CD4-positive, alpha-beta T cell treated with Interleukin-15 for 4 hours (primary cell): ENCODE results near the gene GNB1.
"Not testable (repeated sequence)": the region's sequence is repeated elsewhere in the genome, so short reads cannot be mapped to it uniquely, and the experiment has no call there.

Experiments
- DNase-seq: peaks from one replicate; pipeline ENCODE4 v3.0.0-alpha.2; 2020; ENCODE audit warnings: low spot score

The GNB1 gene

GRCh38 chr1:1858382-1859086, 32.4 kb downstream of the GNB1 start:
- peak; percentile 34 for DNase-seq

DNA sequence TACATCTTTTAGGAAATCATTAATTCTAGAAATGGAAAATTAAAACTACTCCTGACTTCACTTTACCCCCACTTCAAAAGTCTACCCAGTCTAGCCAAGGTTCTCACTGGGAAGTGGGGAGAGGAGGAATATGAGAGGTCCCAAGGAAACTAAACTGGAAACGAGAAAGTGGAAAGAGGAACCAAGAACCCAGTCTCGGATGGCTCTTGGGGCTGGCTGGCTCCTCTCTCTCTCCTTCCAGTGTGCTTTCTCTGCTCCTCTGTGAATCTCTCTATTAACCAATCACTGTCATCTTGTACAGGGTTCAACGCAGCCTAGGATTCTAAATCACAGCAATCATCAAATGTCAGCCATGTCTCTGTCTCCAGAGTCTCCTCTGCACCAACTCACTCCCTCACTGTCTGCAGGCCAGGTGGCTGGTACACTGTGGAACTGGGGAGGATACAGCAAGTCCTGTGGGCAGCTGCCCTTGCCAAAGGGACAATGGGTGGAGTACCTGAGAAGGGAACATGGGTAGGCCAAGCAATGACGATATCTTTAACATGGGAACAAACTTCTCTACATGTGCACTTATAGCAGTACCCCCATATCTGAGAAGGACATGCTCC, 33.7 kb downstream of the GNB1 start:
- no peak for DNase-seq

- DNase-seq = not testable (repeated sequence)
These were observed 34.7 kb downstream of the GNB1 start for GRCh38 chr1:1856161-1856560.

- DNase-seq = no peak
These were observed 37.2 kb downstream of the GNB1 start for GRCh38 chr1:1853593-1854257.

DNA sequence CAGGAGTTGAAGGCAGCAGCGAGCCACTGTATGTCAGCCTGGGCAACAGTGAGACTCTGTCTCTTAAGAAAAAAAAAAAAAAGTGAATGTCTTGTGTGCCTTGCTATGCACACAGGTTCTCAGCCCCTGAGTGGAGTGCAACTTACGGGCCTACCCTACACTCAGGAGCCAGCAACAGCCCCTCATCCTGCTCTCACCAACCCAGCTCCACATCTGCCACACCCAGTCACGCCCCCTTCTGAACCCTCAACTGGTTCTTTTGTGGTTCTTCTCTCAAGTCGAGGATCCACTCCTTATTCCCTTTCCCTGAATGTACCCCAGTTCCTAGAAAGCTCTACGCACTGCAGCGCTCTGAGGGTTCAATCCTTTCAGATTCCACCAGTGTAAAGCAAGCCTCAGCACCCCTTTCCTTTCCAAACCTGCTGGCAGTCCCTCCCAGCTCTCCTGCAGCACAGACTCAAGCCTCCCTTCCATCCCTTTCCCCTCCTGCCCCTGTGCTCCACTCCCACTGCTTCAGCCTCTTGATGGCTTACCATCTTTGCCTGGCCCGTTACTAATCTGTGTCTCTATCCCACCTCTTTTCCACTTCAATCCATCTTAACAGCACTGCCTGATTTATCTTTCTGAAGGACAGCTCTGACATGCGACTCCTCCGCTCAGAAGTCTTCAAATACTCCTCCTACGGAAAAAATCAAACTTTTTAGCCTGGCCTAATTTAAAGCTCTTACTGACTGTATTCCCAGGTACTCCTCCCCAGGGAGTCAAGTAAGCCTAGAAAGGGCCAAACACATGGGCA, 38.1 kb downstream of the GNB1 start:
- no peak for DNase-seq

DNA sequence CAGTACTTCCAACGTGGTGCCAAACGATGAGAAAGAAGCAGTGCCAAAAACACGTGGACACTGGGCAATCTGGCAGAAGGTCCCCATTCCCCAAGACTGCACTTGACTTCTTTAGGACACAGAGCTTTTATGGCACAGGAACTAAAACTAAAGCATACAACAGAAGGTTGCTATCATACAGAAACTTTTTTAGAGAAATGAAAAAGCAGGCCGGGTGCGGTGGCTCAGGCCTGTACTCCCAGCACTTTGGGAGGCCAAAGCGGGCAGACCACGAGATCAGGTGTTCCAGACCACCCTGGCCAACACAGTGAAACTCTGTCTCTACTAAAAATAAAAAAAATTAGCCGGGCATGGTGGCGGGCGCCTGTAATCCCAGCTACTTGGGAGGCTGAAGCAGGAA, 43.0 kb downstream of the GNB1 start:
- no peak for DNase-seq

- DNase-seq = no peak
These were observed 43.6 kb downstream of the GNB1 start for GRCh38 chr1:1847061-1847850.

- no peak for DNase-seq
These were observed 44.4 kb downstream of the GNB1 start for GRCh38 chr1:1846386-1846918.

- no peak for DNase-seq
These were observed 48.3 kb downstream of the GNB1 start for GRCh38 chr1:1842360-1843146.

DNA sequence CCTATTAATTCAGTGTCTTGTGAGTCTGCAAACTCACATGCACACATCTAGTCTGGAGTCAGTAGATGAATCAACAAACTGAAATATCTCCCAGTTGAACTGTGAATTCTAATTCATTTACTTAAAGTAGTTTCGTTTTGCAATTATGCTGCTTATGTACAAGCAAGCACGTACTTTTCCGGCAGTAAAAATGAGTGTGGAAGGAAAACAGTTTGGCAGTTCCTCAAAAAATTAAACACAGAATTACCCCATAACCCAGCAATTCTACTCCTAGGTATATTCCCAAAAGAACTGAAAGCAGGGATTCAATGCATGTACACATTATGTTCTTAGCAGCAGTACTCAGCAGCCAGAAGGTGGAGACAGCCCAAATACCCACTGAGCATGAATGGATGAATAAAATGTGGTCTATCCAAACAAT, 49.3 kb downstream of the GNB1 start:
- no peak for DNase-seq

DNA sequence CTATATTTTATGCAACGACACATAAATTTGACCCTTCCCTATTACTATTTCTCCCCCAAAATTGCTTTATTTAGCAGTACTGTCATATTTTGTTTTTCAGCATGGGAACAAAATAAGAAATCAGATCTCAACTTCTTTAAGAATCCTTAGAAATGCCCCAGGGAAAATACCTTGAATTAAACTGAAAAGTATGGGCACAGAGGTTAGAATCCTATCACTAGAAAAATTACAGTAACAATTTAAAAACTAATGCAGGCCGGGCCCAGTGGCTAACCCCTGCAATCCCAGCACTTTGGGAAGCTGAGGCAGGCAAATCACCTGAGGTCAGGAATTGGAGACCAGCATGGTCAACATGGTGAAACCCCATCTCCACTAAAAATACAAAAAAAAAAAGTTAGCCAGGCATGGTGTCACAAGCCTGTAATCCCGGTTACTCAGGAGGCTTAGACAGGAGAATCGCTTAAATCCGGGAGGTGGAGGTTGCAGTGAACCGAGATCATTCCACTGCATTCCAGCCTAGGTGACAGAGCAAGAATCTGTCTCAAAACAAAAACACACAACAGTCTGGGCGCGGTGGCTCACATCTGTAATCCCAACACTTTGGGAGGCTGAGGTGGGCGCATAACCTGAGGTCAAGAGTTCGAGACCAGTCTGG, 51.4 kb downstream of the GNB1 start:
- no peak for DNase-seq

DNA sequence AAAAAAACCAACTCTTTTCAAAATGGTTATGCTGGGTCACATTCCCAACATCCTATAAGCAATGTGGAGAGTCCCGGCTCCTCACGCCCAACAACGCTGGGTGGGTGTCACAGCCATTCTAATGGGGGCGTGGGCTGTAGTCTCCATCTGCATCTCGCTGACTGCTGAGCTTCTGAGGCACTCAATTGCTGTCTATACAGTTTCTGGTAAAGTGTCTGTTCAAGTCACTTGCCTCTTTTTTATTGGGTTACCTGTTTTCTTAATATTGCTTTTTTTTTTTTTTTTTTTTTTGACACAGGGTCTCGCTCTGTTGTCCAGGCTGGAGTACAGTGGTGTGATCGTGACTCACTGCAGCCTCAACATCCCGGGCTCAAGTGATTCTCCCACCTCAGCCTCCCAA, 54.8 kb downstream of the GNB1 start:
- DNase-seq = no peak

DNA sequence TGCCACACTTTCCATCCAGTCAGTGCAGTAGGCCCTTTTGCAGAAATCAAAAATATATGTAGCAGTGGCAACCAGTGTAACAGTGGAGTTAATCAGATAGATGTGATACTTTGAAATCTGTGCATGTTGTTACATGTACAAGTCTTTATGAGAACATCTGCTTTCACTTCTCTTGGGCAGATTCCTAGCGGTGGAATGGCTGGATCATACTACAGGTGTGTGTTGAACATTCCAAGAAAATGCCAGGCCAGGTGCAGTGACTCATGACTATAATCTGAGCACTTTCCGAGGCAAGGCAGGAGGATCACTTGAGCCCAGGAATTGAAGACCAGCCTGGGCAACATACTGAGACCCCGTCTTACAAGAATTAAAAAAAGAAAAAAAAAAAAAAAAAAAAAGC, 55.3 kb downstream of the GNB1 start:
- DNase-seq = no peak

GRCh38 chr1:1833916-1834325, 57.0 kb downstream of the GNB1 start:
- DNase-seq = no peak

DNA sequence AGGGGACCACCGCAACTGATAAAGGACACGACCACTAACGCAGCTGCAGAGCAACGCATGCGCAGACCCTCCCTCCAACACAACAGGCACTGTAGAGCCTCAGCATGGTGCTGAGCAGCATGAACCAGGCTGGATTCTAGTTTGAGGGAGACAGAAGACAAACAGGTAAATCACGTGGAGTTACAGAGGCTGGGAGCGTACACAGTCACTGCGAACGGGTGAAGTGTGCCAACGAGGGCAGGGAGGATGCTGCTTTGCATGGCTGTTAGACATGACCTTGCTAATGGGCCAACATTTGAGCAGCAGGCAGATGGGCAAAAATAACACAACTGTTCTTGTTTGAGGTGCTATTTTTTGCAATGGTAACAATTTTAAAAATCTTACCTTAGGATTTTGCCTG, 57.4 kb downstream of the GNB1 start:
- no peak for DNase-seq

DNA sequence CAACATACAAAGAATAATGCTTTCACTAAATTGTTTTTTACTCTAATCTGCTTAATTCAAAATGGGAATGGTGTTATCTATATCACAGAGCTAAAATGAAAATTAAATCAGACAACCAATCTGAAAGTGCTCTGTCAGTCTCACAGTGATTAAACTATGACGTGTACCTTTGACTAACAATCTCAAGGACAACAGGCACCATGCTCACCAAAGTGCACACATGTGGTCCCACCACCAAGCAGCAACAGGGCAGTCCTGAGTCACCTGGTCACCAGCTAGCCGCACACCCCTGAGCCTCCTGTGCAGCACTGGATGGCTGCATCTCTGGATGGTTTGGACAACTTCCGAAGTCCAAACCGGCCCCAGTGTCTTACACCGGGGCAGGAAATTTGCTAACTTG, 58.1 kb downstream of the GNB1 start:
- DNase-seq = no peak

DNA sequence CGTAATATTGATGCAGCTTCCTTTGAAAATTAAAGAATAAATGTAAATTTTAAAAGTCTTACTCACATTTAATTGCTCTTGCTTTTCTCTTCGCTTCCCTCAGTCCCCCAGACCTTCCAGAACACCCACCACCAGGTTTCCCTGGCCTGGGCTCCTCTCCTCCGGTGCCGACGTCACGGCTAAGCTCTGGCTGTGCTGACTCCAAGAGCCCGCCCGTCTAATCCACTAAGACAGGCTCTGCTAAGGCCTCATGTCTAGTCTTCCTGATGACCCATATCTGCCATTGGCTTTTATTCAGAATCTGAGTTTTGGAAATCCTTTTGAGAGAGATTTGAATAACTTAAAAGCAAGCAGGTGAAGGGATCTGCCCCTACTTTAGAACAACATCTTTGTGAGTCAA, 58.7 kb downstream of the GNB1 start:
- DNase-seq = no peak

DNA sequence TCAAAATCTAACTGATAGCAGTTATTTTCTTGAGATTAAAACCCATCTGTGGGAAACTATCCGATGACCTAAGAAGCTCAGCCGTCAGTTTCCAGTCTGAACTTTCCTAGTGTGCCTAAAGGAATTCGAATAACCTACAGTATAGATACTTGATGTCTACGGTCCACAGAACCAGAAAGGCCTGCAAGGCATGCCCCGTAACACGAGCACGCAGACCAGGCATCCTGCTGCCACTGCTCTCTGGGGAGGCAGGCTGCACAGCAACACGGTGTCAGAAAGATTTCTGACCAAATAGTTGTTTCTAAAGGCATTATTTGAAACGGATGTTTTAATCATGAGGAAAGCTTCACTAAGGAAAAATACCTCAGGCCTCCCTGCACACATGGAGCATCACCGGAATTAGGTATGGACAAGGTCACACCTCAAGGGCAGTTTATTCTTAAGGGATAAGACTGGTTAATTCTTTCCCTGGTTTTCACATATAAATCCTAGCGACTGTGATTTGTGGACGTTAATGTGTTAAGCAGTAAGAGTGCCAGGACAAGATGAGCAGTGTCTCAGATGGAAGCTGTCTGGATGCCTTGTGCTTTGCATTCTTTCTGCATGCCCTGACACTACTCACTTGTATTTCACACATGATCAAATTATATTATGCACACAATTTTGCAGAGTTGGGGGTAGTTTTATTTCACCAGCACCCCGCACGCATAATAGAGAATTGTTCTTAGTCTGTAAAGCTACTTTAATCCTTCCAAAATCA, 63.6 kb downstream of the GNB1 start:
- no peak for DNase-seq

DNA sequence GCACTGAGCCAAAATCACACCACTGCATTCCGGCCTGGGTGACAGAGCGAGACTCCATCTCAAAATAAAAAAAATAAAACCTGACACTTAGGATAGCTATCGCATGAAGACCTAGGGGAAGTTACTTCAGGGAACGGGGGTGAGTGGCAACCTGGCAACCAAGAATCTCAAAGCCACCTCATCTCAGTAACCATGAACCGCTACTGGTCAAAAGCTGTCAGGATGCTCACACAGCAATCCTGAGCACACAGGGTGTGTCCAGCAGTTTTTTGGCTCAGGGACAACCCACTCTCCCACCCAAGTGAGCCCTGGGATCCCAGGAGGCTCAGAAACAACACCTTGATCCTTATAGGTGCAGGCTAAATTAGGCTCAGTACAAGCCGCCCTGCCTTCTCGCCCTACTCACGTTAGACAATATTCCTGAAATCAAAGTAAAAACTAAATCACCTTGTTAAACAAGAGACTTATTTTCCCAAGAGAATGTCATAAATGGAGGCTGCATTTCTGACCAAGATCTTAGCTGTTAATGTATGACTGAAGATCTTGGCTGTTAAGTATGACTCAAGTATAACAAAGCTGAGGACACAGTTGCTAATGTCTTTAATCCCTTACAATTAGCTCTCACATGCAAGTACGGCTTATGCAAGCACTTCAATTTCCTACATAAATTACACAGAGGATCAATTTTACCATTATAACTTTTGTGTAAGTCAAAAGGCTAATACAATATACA, 64.4 kb downstream of the GNB1 start:
- DNase-seq = no peak
